Loucy (cell line): ENCODE measurements around the gene DGCR6L.
"Not testable (repeated sequence)": the region's sequence is repeated elsewhere in the genome, so short reads cannot be mapped to it uniquely, and the experiment has no call there.

ENCODE experiments used
- EZH2phosphoT487 ChIP-seq: fragments of 200-600 bp; IDR thresholded peaks from 2 replicates; pipeline ENCODE4 v1.6.1; 2018; ENCODE audit warnings: antibody characterized with exemption, mild to moderate bottlenecking, moderate library complexity, borderline replicate concordance
- TF ChIP-seq, protein P1 (sequence below): fragments of 200-600 bp; sonication (generic); conservative IDR thresholded peaks from 2 replicates; pipeline ENCODE4 v1.5.1; 2014; ENCODE audit warnings: mild to moderate bottlenecking, antibody characterized with exemption, low read length

- TF ChIP-seq, protein P1, sequence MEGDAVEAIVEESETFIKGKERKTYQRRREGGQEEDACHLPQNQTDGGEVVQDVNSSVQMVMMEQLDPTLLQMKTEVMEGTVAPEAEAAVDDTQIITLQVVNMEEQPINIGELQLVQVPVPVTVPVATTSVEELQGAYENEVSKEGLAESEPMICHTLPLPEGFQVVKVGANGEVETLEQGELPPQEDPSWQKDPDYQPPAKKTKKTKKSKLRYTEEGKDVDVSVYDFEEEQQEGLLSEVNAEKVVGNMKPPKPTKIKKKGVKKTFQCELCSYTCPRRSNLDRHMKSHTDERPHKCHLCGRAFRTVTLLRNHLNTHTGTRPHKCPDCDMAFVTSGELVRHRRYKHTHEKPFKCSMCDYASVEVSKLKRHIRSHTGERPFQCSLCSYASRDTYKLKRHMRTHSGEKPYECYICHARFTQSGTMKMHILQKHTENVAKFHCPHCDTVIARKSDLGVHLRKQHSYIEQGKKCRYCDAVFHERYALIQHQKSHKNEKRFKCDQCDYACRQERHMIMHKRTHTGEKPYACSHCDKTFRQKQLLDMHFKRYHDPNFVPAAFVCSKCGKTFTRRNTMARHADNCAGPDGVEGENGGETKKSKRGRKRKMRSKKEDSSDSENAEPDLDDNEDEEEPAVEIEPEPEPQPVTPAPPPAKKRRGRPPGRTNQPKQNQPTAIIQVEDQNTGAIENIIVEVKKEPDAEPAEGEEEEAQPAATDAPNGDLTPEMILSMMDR, result not testable (repeated sequence)
- TF ChIP-seq EZH2phosphoT487, result not testable (repeated sequence)
These were observed 49.0 kb upstream of the DGCR6L start for GRCh38 chr22:20368875-20369274.
